Panc1 (cell line): Measurements from ENCODE around the gene SLC25A22.

Experiments
- CTCF ChIP-seq: fragments of 450-650 bp; IDR thresholded peaks from 2 replicates; pipeline ENCODE4 v1.5.1; 2017; ENCODE audit warnings: mild to moderate bottlenecking
- POLR2AphosphoS5 ChIP-seq: IDR thresholded peaks from 2 replicates; pipeline ENCODE4 v1.6.1; 2012; ENCODE audit warnings: mild to moderate bottlenecking, low read depth, low read length, moderate library complexity
- REST ChIP-seq, 2 experiments: IDR thresholded peaks; 2 replicates each; pipeline ENCODE4 v1.6.1; 2011 to 2012; ENCODE audit warnings: low read depth in 2 of 2, control low read depth in 1 of 2, low read length in 1 of 2, mild to moderate bottlenecking in 1 of 2, moderate library complexity in 1 of 2; ENCODE audit not compliant: insufficient read depth in 1 of 2
- SIN3A ChIP-seq: IDR thresholded peaks from 2 replicates; pipeline ENCODE4 v1.6.1; 2012; ENCODE audit warnings: low read depth, mild to moderate bottlenecking, low read length, moderate library complexity, borderline replicate concordance; ENCODE audit not compliant: insufficient read depth
- TCF7L2 ChIP-seq: IDR thresholded peaks from 2 replicates; pipeline ENCODE4 v1.6.1; 2011; ENCODE audit warnings: mild to moderate bottlenecking, low read depth, low read length, inconsistent platforms

GRCh38 chr11:800473-800872 is 2.4 kb upstream of the SLC25A22 start:
- TF ChIP-seq POLR2AphosphoS5 (no peak), TCF7L2 (no peak), CTCF (no peak), REST (IDR thresholded peaks at IDR 0.05; ENCODE audit: insufficient read depth in 1 of 2, low read depth in 2 of 2, low read length in 1 of 2) (no peak), SIN3A (no peak)
